GM21529 (cell line): ENCODE measurements around the gene LRRC15.

Experiments
- ATAC-seq: cut with Tn5 transposase; IDR thresholded peaks from one replicate; pipeline ENCODE4 v1.9.1; 2021; ENCODE audit not compliant: unreplicated experiment

The LRRC15 gene

DNA sequence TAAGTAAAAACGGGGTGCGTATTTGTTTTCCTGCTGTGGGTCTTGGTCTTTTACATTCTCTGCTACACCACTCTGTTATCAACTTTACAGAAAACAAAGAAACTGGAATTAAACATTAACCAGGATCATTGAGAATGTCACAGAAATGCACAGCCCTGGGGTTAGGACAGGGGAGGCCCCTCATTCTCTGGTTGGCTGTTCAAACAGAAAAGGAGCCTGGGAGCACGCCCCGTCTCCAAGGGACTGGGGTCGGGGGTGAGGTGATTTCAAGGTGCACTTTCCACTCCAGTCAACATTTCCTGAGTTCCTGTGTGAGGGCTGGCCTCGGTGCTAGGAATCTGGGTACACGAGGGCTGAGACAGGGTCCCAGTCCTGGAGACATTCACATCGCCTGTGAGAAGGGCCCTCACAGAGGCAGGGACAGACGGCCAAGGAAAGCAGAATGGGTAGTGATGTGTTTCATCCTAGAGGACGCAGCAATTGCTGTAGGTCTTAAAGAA is 48.7 kb downstream of the LRRC15 start:
- no peak for ATAC-seq

DNA sequence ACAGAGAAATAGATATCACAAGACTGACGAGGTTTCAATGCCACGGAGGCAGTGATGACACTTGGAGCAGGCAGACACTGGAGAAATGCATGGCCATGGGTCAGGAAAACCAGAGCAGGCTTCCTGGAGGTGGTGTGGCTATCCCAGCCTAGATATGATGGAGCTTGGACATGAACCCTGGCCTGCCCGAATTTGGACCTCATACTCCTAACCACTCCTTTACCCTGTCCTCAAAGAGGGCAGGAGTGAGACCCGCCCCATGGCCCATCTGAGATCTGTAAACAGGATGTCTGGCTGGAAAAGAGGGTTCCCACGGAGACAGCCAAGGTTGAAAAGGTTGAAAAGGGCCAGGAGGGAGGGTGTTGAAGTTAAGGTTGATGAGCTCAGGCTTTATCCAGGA is 49.4 kb downstream of the LRRC15 start:
- no peak for ATAC-seq

DNA sequence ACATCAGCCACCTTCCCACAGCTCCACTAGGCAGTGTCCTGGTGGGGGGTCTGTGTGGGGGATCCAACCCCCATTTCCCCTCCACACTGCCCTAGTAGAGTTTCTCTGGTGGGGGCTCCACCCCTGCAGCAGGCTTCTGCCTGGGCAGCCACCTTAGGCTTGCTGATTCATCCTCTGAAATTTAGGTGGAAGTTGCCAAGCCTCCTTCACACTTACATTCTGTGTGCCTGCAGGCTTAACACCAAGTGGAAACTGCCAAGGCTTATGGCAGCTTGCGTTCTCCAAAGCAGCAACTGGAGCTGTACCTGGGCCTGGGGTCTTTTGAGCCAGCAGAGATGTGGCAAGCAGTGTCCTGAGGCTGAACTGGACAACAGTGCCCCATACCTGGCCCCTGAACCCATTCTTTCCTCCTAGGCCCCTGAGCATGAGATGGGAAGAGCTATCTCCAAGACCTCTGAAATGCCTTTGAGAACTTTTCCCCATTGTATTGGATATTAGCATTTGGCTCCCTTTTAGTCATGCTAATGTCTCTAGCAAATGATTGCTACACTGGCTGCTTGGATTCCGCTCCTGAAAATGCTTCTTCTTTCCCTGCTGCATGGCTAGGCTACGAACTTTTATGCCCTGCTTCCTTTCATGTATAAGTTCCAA is 50.9 kb downstream of the LRRC15 start:
- ATAC-seq, result no peak

DNA sequence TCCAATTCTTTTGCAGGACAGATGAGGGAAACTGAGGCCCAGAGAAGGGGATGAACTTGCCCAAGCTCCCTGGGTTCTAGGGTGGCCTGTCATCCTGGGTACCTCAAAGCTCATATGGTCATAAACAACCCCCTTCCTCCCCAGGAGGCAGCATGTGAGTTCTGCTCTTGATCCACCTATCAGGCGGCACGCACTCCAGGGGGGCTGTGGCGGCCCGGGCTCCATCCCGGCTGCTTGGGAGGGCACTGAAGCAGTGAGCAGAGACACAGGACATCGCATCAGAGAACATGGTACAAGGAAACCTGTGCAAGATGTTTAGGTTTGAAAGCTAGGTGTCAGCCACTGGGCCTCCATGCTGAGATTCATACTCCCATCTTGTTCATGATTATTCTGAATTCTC is 52.6 kb downstream of the LRRC15 start:
- no peak for ATAC-seq

DNA sequence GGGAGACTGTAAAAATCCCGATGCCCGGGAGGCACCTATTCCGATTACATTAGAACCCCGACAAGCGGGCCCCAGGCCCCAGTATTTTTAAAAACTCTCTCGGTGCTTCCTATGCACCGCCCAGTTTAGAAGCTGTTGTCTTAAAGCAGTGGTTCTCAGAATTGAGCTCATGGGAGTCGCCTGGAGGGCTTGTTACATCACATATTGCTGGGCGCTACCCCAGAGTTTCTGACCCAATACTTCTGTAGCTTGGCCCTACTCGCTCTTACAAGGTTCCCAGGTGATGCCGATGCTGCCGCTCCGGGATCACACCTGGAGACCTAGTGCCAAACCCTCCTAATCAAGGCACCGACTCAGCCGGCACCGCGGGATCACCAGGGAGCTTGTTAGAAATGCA is 53.6 kb downstream of the LRRC15 start:
- ATAC-seq, result peak; percentile 27

DNA sequence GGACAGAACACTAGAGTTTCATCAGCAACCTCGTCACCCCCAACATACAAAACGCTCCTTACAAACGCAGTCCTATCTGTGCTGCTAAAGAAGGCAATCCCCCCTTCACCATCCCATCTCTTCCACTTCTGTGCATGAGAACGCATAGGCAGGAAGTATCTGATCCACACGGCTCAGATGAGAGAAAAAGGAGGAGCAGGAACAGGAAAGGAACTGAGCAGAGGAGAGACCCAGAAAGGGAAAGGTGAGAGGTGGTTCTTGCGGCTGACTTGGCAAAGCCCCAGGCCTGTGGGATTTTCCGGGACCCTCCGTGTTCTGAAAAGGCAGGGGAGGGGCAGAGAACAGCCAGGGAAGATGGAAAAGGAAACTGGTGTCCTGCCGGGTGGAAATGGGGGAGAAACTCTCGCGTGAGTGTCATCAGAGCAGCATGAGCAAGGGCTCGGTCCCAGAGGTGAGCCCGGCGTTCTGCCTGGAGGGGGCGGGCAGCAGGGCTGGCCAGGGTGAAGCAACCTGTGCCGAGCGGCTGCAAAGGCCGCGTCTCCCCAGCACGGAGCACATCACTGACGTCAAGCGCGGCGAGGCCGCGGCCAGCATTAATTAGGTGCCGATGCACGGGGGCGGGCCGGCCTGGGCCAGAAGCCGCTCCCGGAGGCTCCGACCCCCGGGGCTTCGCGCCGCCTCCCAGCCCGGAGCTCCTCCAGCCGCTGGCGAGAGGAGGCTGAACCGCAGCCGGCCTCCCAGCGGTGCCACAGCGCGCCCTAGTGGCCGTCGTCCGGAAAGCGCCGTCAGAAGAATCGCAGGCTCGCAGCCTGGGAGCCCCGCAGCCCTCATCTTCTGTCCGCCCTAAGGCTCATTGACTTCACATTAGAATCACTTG is 54.2 kb downstream of the LRRC15 start:
- peak; percentile 90 for ATAC-seq

DNA sequence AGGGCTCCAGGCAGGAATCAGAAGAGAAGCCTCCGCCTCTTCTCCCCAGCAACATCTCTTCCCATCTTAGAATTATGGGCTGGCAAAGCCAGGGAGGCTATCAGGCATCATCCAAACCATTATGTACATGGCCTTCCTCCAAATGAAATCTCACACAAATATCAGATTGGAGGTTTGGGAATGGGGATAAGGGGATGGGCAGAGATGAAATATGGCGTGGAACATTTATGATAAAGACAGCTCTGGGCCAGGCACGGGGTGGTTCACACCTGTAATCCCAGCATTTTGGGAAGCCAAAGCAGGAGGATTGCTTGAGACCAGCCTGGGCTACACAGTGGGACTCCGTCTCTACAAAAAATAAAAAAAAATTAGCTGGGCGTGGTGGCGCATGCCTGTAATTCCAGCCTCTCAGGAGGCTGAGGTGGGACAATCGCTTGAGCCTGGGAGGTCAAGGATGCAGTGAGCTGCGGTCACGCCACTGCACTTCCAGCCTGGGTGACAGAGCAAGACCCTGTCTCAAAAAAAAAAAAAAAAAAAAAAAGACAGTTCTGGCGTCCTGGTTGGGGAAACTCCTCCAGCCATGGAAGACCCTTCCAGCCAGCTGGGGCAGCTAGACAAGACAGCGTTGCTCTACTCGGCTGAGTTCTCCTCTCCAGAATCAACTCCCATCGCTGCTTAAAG is 55.0 kb downstream of the LRRC15 start:
- no peak for ATAC-seq

DNA sequence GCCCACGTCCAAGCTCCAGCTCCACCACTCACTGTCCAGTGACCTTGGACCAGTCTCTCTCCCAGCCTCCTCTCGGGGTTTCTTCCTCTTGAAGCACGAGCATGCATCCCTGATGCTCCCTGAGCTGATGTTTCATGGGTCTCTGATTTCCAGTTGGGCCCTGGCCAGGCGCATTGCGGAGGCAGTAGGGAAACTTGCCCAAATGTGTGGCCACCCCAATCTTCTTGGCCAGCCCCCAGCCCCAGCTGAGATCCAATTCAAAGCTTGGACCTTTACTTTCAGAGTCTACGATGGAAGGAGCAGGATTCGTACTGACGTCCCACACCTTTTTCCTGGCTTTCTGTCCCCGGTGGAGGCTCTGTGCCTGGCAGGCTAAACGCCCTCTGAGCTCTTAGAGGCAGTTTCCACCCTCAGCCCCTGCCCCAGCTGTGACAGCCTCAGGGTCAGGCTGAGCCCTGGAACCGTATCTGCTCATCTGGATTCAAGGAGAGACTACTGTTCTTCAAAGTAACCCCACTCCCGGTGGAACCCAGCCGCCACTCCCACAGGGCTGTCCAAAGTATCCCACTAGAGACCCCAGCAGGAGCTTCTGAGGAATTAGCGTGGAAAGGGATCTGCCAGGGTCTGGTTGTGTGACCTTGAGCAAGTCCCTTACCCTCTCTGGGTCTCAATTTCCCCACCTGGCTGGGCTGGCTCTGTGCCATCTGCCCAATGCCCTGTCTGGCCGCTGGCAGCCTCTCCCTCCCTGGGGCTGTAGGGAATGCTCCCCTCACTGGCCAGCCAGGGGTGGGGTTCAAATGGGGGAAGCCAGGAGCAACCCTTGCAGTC is 55.8 kb downstream of the LRRC15 start:
- ATAC-seq, result no peak

DNA sequence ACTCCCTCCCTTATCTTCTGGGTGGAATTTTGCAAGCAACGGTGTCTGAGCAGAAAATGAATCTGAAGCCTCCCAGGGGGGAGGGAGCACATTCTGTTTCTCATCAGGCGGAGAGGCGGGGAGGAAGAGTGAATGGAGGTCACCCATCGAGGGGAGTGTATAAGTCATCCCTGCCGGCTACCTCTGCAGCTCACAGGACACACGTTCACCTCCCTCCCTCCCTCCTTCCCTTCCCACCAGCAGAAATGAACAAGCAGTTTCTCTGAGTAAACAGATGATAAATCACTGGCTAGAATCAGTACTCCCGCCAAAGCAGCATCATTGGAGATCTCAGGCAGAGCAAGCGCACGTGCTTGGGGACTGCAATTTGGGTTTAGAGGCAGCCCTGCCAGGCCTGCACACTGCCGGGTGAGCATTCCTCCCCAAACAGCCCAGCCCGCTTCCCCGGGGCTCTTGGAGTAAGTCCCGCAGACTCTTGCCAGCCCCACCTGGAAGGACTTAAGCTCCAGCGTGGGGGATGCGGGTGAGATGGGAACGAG is 56.7 kb downstream of the LRRC15 start:
- ATAC-seq, result no peak

DNA sequence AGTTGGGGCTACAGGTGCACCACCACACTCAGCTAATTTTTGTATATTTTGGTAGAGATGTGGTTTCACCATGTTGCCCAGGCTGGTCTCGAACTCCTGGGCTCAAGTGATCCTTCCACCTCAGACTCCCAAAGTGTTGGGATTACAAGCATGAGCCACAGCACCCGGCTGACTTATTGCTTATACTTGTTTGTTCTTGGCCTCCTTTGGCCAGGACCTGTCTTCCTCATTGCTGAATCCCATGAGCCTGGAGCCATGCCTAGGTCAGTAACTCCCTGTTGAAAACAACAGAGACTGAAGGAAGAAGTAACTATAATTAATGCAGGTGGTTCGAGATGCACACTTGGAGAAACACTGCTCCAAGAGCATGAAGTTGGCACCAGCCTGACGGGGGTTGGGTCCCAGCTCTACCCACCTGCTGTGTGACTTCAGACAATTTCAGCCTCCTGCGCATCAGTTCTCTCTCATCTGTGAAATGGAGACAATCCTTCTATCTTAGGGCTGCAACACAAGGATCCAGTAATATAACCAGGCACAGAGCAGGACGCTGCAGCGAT is 57.3 kb downstream of the LRRC15 start:
- no peak for ATAC-seq

DNA sequence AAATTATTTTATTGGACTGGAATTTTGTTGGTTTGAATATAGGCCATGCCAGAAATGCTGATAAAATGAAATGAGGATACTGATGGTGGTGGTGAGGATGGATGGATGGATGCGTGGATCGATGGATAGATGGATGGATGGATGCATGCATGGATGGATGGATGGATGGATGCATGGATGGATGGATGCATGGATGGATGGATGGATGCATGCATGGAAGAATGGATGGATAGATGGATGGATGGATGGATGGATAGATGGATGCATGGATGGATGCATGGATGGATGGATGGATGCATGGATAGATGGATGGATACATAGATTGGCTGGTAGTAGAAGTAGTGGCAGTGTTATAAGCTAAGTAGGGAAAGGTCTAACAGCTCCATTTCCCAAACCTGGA is 58.5 kb downstream of the LRRC15 start:
- ATAC-seq, result no peak

DNA sequence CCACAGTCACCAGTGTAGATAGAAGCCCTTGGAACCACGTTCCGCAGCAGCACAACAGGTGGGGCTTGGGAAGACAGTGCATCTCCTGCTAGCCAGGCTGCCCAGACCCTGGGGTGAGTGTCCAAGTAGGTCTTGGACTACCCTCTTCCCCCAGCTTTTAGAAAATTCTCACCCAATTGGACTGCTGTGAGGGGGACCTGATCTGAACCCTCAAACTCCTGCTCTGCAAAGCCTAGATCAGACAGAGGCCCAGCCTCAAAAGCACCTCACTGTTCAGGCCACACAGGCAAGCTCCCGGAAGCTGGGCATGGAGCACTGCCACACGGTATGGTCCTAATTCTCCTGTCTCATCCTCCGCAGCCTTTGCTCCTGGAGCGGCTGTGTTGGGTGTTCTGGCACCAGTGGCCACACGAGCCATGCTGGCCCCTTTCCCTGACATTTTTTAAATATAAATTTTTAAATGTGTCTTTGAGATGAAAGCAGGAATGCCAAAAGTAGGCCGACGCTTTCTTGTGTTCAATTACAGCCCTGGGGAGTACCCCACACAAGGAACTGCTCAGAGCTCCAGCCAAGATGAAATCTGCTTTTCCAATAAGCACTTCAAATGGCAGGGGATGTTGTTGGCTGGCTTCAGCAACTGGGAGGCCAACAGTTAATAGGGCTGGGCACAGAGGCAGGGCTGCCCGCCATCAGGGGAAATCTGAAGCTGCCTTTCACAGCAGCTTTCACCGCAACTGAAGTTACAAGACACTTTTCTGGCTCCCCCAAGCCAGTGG is 59.3 kb downstream of the LRRC15 start:
- no peak for ATAC-seq

DNA sequence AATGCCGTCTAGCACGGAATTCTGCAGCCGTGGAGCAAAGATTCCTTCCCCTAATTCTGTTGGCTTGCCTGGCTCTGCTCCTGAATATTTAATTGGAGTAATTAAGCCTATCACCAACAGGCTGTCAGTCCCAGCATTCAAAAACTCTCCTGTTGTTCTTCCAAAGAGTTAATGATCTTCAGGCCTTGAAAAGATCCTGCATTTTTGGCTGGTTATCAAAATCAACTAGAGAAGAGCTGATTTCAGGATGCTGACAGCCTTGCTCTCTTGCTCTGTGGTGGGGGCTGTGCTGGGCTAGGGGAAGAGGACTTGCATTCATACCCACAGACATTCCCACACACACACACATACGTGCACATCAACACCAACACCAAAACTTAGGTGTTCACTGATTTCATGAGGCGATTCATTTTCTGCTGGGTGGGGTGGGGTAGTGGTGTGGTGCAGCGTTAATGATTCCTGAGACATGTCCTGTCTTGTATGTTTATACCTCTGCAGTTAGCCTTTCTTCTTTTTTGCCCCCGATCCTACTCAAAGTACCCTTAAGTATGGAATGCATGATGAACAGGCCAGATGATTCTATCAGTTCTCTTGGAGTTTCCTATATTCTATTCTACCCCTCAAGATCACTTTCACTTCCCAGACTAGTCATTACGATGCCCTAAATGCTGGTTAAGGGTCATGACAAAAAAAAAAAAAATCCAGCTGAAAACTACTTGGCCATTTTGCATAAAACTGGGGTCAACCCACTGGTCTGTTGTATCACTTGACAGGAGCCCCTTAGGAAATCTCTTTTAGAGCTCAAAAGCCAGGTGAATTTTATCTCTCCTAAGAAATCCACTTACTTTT is 60.7 kb downstream of the LRRC15 start:
- no peak for ATAC-seq

DNA sequence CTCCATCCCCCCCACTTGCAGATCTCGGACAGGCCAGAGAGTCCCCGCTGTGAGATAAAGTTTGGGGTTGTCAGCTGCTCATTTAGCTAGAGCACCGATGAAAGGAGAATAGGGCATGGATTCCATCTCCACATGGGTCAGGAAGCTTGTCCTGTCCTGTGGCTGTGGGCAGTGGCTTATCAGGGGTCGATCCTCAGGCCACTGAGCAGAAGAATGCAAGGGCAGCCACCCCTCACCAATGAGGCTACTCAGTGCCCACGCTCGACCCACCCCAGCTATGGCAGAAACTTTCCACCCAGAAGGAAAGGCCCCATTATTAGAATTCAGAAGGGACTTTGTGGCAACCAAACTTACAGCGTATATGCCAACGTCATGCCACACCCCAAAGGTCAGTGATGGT is 61.7 kb downstream of the LRRC15 start:
- ATAC-seq, result no peak

DNA sequence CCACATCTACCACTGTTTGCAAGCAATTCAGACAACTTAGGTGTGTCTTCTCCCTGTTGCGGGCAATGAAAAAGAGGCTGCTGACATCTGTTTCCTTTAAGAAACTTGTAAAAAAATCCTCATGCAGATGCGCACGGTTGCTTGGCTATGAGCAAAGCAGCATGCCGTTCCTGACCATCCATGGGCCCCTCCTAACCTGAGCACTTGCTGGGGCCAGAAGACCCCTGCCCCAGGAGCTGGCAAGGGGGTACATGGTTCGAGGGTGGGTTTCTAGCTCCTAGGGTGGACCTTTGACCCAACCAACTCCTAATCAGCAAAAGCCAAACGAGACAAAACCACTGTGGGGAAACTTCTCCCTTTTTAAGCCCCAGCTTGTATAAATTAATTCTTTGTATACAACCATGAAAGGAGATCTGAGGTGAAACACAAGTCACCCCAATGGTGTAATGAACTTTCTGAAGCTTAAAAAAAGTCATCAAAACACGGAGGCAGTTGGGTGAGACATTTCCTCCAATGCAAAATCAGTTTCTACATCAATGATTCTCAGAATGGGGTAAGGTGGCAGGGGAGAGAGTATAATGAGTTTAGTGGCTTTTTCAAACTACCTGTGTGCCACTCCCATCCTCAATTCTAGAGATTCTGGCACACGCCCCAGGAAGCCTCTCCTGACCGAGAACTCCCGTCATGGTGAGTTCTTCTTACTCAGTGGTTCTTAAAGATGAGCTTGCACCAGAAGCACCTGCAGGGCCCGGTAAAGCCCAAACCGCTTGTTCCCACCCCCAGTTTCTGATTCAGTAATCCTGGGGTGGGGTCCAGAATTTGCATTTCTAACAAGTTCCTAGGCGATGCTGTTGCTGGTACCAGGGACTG is 62.5 kb downstream of the LRRC15 start:
- peak; percentile 60 for ATAC-seq

DNA sequence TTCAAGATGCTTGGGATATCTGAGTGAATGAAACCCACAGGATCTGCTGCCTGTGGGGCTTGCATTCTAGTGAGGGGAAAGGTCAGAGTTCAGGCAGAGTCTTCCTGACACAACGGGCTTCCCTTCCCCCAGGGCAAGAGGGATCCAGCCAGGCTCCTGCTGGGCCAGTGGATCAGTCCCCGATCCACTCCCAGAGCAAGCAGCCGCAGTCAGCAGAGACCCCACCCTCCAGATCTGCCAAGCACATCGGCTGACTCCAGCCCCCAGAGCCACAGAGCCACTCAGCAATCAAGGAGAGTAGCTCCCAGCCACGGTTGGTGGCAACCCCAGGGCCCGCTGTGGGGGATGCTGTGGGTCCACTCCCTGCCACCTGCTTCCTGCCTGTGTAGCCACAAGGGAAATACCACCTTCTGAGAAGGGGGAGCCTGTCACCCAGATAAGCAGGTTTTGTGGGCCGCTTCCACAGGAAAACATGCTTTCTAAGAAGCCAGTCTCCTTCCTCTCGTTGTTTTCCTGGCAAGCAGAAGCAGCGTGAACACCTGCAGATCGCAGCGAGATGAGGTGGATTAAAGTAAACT is 63.3 kb downstream of the LRRC15 start:
- ATAC-seq, result peak; percentile 47

DNA sequence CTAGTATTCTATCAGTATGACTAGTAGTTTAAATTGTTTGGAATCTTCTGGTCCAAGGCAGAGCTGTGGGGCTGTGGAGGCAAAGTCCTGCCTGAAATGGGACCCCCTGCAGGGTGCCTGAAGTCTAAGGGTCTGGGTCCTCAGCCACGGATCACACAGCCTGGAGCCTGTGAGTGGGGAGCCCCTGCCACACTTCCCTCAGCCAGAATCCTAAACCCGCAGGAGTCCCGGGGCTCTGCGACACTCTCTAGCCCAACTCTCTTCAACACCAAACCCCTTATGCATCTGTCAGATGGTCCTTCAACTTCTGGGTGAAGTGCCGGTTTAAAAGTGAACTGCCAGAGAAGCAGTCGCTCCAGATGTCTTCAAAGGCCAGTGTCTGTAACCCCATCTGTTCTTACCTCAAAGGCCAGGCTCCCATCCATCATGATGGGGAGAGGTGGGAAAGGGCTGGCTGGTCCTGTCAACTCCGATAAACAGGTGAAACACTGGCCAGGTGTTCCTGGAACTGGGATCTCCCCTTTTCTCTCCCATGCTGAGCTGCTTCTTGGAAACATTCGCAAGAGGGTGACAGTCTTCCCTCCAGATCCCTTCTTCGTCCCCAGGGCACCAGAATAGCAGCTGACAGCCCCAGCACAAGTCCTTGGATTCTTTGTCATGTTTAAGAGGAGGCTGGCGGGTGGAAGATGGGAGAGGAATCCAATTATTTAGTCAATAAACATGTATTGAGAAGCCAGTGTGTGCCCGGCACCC is 64.0 kb downstream of the LRRC15 start:
- ATAC-seq, result no peak
